ENCODE results near the gene GALNT7.

DNA sequence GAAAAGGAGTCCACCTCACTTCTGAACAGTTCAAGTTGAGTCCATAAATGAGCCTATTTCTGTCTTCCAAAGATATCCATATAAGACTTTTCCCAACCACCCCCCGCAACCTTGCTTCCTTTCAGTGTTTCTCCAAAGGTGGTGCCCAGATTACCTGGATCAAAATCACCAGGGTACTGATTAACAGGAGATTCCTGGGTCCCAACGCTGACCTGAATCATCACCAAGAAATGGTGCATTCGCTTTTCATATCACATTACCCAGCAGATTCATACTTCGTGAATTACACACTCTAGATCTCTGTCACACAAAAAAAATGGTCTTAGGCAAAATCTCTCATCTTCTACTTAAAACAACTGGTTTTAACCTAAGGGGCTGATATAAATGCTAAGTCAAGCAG lies 2.1 kb upstream of the GALNT7 start:
- TF ChIP-seq, protein P1, sequence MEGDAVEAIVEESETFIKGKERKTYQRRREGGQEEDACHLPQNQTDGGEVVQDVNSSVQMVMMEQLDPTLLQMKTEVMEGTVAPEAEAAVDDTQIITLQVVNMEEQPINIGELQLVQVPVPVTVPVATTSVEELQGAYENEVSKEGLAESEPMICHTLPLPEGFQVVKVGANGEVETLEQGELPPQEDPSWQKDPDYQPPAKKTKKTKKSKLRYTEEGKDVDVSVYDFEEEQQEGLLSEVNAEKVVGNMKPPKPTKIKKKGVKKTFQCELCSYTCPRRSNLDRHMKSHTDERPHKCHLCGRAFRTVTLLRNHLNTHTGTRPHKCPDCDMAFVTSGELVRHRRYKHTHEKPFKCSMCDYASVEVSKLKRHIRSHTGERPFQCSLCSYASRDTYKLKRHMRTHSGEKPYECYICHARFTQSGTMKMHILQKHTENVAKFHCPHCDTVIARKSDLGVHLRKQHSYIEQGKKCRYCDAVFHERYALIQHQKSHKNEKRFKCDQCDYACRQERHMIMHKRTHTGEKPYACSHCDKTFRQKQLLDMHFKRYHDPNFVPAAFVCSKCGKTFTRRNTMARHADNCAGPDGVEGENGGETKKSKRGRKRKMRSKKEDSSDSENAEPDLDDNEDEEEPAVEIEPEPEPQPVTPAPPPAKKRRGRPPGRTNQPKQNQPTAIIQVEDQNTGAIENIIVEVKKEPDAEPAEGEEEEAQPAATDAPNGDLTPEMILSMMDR (IDR thresholded peaks at IDR 0.05), result no peak
- no peak for TF ChIP-seq POLR2A (IDR thresholded peaks at IDR 0.05)

Measured in Peyer's patch (tissue), 4 donors.